Activated CD8-positive, alpha-beta memory T cell treated with anti-CD3 and anti-CD28 coated beads, Interleukin-2, amount 50 U/mL, for 48 hours (primary cell): ENCODE data around the gene EHMT1.

Source experiments
- DNase-seq: peaks from one replicate; pipeline ENCODE4 v3.0.0-alpha.2; 2020

Gene EHMT1

DNA sequence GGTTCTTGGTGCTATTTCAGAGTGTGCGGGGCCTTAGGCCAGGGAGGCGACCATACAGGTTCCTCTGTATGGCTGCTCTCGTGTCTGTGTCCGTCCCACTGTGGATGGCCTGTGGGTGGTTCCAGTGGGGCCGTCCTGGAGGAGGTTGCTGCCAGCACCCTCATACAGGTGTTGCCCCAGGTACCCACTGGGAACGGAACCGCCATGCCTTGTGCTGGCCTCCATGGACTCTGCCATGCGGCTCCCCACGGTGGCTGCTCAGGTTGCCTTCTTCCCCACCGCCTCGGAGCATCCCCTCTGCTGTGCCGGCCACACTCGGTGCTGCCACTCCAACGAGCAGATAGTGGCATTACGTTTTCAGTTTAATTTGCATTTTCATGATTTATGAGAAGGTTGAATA is 129.5 kb downstream of the EHMT1 start:
- no peak for DNase-seq

DNA sequence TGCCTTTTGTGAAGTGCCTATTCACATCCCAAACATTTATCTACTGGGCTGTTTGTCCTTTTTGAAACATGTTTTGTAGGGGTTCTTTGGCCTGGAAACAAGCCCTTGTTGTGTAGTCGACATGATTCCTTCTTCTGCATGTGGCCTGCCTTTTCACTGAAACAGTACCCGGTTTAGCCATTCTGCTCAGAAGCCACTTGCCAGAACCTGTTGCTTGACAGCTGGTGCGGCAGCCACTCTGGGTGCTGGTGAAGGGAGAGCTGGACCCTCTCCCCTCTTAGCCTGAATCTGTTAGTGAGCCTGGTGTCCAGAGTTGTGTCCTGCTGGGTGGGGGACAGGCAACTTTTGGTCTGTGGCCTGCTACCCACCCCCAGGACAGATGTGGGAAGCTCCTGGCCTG is 129.9 kb downstream of the EHMT1 start:
- no peak for DNase-seq

DNA sequence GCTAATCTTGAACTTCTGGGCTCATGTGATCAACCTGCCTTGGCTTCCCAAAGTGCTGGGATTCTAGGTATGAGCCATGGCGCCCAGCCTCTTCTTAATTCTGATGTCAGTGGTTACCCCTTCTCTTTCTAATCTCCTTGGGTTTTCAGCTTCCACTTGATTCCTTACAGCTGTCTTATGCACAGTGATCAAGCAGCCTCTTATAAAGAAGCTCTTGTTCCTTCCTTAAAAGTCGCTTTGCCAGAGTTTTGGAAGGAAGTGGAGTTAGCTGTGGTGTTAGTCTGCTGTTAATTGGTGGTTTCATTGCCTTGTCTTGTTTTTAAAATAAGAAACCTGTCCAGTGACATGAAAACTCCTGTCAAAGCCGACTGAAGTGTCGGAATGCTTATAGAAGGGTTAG is 130.7 kb downstream of the EHMT1 start:
- DNase-seq, result no peak

DNA sequence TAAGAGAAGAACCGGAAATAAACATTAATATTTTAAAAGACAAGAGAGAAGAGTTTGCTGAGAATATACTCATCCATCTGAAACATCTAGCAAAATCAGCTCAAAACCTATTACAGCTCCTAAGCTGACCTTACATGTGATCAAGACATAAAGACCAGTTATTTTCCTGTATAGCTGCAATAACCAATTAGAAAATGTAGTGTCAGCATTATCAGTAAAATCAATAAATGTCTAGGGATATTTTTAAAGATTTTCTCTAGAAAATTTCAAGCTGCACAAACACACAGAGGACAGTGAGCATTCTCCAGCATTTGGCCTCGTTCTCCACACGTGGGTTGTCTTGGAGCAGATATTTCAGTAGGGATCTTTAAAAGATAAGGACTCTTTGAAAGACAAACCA is 131.2 kb downstream of the EHMT1 start:
- DNase-seq, result no peak

DNA sequence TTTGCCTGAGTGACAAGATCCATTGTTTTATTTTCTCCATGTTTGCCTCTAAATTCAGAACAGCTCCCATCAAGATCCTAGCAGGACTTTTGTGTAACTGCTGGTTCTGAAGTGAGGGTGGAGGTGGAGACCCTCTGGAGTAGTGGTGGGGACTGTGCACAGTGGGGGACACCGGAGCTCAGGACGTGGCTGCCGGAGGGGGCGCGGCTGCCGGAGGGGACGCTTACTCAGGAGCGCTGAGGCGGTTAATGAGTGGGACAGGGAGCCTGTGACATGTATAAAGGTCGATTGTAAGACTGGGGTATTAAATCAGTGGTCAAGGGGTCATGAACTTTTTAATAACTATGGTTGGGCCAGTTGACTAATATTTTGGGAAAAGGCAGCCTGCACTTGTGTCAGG is 131.8 kb downstream of the EHMT1 start:
- no peak for DNase-seq

DNA sequence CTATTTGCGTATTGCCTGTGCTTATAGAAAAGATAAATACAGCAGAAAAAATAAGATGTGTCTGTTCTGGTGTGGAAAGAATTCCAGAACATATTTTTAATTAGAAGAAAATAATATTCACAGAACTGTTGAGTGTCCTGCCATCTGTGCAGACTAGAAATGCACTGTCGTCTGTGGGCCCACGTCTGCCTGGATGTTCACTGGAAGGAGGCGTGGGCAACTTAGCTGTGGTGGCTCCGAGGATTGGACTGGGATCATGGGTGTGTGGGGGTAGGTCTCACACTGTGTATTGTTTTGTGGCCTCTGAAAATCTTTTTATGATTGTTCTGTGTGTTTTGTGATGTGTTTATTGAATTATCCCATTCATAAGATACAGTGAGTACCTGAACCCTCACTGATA is 132.8 kb downstream of the EHMT1 start:
- no peak for DNase-seq

DNA sequence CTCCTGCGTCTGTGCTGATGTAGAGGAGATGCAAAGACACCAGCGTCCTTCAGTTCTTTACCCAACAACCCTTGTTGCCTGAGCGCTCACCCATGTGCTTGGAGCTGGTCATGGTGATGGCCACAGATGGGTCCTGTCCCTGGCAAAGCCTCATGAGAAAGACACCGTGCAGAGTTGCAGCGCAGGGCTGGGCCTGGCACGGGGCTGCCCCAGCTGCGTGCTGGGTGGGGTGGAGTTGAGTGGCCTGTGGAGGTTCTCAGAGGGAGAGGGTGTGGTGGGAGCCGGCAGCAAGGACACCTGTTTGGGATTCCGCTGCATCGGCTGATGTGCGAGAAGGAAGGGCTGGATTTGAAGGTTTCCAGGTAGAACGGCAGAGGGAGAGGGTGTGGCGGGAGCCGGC is 133.6 kb downstream of the EHMT1 start:
- DNase-seq, result no peak

DNA sequence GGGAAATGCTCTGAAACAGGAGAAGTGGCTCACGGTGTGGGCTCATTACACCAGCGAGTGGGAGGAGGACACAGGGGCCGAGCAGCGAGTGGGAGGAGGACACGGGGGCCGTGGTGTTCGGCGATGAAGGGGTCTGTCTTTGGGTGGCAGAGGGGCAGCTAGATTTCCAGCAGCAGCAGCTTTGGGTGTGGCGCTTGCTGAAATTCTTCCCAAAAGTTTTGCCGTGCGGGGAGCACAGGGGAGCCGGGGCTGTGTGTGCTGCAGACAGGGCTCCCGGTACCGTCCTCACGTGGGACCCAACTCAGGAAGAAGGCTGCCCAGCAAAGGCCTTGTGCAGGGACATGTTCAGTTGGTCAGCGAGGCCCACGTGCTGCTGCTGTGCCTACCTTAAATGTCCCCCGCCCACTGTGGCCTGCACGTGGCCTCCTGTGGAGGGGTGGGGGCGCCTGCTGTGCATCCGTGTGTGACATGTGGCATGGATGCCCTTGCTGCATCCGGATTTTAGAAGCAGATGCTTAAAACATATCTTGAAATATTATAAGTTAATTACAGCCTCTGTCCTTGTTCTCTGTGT is 134.5 kb downstream of the EHMT1 start:
- DNase-seq, result peak; percentile 32

DNA sequence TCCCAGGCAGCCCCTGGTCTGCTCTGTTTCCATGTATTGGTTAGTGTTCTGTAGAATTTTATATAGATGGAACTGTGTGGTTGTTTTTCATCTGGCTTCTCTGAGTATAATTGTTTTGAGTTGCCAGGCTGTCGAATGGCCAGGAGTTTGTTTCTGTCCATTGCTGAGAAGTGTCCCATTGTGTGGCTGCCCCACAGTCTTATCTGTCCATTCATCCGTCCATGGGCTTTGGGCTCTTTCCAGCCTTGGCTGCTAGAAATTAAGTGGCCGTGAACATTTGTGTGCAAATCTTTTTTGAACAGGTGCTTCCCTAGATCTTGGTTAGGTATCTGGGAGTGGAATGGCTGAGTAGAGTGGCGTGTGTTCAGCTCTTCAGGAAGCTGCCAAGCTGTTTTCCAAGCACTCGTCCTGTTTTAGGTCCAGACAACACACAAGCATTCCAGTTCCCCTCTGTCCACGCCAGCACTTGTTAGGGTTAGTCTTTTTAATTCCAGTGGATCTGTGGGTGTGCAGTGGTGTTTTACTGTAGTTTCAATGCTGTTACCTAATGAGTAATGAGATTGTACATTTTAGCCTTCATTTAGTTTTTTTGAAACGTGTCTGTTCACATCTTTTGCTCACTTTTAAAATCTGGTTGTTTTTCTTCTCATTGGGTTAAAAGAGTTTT is 136.6 kb downstream of the EHMT1 start:
- no peak for DNase-seq

DNA sequence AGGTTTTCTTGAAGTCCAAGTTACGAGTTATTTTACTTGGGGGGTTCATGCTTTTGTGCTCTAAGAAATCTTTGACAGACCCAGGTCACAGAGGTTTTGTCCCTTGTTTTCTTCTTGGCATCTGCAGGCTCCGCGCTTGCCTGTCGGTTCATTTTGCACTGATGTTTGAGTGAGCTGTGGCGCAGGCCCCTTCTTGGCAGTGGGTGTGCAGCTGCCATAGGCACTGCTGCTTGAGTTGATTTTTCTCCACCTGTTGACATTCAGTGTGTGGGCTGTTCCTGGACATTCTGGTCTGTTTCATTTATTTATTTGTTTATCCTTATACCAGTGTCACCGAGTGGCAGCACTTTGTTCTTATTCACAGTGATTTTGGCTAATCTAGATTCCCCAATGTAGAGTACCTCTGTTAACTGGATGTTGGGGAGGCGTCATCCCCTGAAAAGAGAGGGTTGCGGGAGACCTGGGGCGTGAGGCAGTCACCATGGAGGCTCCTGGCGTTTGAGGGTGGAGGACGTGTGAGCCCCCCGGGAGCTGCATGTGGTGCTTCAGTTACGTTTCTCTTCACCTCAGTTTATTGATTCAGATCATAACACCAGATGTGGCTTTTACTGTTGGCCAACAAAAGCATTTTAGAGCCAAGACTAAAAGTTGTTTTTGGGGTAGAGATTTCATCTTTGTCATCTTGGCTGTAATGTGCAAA is 137.4 kb downstream of the EHMT1 start:
- DNase-seq, result no peak

DNA sequence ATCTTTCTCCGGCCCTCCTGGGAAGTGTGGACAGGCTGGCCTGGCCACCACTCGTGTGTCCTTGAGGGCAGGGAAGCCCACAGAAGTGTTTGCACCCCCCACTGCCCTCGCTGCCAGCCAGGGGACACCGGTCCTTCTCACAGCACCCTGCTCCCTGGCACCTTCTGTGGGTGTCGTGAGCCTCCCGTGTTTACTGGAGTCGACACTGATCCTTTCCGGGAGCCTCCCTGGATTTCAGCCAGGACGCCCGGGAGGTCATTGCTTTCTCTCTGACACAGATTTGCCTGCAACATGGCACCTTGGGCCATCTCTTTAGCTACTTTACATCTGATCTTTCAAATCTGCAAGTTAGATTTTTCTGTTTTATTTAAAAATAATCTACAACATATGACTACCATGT is 138.3 kb downstream of the EHMT1 start:
- no peak for DNase-seq

DNA sequence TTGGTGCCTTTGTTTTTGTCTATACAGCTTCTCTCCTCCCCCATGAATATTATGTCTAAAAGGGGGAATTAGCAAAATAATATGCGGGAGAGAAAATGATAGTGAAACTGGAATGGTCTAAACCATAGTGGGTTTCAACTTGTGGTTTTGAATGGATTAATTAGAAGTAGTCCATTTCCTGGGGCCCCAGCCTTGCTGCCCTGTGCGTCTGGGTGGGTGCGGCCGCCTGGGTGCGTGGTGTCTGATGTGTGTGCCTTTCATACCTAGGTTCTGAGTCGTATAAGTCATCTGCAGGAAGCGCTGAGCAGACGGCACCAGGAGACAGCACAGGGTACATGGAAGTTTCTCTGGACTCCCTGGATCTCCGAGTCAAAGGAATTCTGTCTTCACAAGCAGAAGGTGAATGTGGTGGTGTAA is 138.8 kb downstream of the EHMT1 start:
- DNase-seq, result peak; percentile 34

DNA sequence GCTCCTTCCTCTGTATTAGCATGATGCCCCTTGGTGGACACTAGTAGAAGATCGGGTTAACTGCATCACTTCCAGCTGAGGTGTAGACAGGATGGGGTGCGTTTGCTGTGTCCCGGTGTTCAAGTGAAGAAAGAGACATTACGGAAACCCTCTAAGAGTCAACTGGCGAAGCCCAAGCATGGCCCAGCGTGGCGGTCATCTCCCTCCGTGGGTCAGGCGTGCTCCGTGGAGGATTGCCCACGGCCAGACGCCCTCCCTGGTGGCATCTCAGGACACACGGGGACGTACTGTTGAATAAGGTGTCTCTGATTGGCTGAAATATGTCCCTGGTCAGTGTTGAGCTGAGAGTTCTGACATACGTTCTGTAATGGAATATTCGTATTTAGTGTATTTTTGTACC is 139.3 kb downstream of the EHMT1 start:
- DNase-seq, result peak; percentile 8

DNA sequence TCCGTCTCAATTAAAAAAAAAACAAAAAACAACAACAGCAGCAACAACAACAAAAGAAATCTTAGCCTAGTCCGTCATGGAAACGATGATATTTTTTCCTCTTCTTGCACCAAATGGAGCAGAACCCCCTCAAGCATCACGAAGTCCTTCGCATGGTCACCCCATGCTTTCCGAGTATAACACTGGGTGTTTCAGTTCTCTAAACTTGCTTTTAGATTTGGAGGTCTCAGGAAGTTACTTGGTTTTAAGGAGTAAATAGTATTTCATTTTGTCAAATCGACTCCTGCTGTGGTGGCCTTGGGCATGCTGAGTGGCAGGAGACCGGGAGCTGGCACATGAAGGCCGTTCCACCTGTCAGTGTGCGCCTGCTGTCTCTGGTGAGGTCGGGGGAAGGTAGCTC is 140.3 kb downstream of the EHMT1 start:
- DNase-seq, result peak; percentile 36

DNA sequence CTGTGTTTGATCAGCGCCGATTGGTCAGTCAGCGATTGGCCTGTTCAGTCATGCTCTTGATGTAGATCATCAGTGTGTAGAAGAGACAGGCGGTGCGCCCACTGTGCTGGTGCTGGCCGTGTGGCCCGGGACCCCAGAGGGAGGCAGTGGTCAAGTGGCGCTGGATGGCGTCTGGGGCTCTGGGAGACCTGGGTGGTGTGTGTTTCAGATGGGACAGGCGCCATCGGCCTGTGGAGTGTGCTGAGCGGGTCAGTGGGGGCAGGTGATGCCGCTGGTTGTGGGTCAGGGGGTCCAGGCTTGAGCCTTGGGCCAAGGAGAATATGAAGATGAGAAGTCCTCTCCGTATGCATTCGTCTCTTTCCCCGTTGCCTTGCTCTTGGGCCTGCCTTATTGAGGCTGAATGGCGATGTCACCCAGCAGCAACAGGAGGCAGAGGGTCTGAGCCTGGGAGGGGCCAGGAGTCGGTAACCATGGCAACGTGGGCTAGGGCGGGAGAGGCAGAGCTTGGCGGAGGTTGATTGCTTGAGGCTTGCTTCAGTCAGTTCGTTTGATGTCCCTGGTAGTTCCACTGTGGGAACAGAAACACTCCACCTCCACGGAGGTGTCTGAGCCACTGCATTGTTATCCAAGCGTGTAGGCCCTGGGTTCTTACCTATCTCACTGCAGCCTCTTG is 141.0 kb downstream of the EHMT1 start:
- DNase-seq, result no peak

DNA sequence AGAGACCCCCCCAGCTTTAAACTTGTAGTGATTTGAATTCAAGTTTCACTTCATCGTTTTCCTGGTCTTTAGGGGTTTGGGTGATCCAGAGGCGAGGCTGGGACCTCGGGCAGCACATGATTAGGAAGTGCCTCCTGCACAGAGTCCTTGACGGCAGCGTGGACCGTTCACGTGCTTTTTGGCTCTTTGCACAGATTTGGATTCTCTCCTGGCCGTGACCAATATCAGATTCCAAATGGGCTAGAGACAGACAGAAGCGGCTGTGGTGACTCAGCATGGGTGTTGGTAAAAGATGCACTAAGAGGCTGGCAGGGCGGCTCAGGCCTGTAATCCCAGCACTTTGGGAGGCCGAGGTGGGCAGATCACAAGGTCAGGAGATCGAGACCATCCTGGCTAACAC is 141.6 kb downstream of the EHMT1 start:
- no peak for DNase-seq

DNA sequence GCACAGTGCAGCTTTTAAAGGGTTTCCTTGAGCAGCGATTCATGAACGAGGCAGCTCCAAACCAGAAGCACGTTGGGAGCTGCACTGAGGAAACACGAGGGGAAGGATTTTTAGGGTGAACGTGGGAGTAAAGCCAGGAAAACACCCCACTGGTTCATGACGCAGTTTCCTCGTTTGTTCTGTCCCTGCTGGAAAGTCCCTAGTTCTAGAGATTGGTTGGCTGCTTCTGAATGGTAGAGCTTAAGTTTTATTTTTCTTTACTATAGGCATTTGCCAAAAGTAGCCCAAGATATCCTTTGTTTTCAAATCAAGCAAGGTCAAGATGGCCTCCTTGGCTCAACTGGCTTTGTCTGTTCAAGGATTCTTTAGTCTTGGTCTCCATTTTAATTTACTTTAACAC is 142.2 kb downstream of the EHMT1 start:
- no peak for DNase-seq

DNA sequence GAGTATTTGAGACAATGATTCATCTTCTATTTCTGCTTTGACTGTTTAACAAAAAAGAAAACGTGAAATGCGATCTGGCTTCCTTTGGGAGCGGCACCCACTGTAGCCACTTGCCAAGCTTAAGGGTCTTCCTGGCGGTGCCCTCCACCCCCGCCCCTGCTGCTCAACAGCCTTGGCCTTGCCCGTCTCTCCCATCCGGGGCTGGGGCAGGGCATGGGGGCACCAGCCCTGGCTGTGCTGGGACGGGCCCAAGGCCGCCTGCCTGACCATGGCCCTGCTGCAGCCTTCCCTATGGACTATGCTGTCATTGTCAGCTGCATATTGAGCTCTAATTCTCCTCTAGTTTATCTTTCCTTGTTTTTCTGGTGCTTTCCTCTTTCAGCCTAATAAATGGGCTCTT is 143.0 kb downstream of the EHMT1 start:
- DNase-seq, result no peak

DNA sequence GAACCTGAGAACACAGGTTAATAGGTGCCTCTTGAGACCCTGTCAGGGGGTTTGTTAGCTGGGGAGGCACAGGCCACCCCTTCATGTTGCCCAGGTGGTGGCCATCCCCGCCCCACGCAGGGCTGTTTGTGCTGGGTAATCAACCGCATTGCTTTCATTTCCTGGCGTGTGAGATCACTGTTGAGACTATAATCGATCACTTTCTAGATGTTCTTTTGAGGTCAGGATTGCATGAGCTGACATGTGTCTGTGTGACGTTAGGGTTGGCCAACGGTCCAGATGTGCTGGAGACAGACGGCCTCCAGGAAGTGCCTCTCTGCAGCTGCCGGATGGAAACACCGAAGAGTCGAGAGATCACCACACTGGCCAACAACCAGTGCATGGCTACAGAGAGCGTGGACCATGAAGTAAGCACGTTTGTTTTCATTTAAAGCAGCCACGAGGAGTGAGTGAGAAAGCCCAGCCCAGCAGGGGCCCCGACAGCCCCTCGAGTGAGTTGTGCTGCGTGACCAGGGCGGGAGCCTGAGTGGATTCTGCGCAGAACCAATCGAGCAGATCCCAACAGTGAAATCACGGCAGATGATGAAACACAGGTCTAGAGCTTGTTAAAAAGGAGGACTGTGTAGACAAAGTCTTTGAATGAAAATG is 143.7 kb downstream of the EHMT1 start:
- no peak for DNase-seq

DNA sequence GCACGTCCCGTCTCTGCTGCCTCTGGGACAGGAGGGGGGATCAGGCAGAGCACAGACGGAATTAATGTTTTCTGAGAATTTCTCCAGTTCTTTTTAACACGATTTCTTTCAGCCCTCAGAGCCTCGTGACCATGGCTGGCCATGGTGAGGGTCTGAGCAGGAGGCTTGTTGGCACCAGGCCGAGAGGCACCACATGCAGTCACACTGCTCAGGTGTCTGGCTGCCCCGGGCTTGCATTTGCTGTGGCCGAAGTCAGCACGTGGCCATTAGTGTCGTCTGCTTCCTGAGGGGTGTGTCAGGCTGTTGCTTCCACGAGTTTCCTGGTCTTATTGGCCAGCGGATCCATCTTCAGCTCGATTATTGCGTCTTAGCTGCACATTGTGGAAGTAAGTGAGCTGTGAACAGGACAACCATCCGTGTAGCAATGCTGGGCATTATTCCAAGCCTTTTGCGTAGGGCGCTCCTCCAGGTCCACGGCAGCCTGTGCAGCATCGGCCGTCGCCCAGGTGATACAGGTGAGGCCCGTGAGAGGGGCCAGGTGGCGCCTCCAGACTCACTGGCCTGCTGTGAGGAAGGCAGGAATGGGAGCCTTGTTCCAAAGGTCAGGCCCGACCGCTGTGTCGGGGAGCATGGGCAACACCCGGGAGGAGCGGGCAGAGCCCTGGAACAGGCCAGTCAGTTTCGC is 144.6 kb downstream of the EHMT1 start:
- no peak for DNase-seq

DNA sequence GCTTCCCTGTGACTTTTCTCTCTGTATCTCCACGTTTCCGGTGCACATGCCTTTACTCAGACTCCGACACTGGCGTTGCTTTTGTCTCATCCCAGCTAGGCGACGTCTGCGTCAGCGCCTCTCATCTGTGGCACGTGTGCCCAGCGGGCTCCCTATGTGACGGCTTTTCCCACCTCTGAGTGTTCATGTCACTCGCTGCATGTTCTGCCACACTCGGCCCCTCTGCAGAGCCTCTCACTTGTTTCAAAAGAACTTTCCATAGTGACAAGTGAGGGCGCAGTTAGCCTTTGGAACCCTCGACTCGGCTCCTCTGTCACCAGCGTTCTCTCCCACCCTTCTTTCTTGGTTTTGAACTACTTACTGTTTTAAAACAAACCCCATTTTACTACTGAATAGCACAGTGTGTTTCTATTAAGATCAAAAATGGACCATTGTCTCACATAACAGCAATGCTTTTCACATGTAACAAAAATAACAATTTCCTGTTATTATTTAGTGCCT is 145.4 kb downstream of the EHMT1 start:
- DNase-seq, result no peak

DNA sequence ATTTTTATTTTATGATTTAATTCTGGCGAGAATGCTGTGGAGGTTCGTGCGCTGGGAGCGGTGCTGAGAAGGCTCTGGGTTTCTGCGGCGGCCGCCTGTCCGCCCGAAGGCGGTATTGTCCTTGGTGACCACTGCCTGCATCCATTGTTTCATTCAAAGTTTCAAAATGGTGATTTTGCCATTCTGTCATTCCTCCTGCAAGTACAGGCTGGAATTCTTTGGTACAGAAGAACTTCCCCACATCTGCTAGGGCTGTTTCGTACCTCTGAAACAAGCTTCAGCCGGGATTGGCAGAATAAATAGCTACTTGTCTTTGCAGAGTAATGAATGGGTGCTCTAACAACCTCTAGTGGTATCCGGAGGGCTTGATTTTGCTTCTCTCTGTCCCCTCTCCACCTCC is 146.2 kb downstream of the EHMT1 start:
- no peak for DNase-seq

DNA sequence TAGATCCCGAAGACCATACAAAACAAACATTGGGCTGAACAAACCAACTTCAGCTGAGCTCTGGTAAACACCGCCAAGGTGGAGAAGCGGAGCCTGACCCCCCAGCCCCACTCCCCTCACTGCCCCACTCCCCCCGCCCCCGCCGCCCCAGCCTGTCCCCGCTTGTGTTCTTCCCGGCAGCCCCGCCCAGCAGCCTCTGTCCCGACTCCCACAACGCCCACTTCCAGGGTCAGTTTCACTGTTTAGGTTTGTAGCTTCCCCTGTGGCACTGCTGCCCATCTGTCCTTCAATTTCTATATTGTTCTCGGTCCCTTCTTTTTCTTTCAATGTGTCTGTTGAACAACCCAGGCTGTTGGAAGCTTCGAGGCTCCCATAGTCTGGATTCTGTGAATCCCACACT is 146.7 kb downstream of the EHMT1 start:
- no peak for DNase-seq
